Left hindlimb (tissue), 1 donor: ENCODE measurements around the gene SLC12A5.
A peak's percentile ranks its signal among the peaks of the same experiment; 100 is the strongest.
"Not testable (repeated sequence)": the region's sequence is repeated elsewhere in the genome, so short reads cannot be mapped to it uniquely, and the experiment has no call there.

ENCODE experiments used
- DNase-seq: peaks from one replicate; pipeline ENCODE4 v3.0.0-alpha.2; 2018

SLC12A5 gene

GRCh38 chr20:46084805-46085178 lies 55.8 kb downstream of the SLC12A5 start:
- no peak for DNase-seq

DNA sequence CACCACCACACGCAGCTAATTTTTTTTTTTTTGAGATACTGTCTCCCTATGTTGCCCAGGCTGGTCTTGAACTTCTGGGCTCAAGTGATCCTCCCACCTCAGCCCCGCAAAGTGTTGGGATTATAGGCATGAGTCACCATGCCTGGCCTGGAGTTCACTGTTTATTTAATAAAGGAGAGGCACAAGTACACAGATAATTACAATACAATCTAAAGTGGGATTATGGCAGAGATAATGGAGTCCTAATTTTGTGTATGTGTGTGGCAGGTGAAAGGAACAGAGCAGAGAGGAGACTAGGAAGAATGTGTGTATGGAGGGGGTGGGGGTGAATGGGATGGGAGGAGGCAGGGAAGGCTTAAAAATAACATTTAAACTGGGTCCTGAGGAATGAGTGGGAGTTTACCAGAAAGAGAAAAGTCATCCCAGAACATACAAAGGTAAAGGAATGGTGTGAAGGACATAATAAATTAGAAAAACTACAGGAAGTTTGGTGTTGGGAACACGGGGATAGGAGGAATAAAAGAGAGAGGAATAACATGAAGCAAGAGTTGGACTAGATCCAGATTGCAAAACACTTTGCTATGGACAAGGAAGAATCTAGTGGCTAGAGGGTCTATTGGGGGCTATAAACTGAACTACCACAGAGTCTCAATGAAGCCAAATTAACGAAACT lies 56.3 kb downstream of the SLC12A5 start:
- DNase-seq = no peak

DNA sequence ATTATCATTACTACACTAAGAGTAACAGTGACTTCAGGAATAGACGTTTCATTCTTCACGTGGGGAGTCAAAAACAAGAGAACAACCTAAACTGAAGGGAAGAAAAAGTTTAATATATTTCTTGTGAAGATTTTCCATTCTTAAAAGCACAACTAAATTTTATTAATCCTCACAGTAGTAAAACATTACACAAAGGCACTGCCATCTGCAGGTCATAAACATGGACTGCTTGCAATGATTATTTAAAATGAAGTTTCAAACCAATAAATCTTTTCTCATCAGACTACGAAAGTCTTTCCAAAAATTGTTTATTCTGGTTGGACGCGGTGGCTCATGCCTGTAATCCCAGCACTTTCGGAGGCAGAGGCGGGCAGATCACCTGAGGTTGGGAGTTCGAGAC lies 58.1 kb downstream of the SLC12A5 start:
- no peak for DNase-seq

DNA sequence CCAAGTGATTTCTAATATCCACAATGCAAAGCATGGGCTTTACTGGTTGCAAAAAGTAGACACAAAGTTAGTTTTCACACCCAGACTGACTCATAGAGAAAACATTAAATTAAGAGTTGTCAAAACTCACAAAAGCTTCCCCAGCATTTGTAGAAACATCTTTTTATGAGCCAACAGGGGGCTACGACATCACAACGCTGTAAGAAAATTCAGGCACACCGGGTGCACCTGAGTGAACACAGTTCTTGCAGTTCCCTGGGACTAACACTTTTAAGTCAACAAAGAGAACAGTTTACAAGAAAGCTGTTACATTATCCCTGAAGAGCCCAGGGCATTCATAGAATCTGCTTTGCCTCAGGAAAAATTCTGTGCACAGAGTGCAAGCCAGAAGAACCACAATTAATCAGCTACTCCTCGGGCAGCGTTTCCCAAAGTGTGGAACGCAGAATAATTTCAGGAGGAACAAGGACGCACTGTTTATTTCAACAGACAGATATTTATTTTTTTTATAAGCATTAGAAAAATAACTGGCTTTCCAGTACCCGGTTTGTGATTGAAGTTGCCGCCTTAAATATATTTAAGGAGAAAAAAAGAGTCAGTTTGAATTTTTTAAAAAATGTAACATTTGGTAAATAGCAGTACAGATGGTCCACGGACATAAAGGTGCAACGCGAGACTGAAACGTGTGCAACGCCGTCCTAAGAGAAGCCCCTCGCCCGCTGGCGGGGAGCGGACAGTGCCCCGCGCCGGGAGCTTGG lies 59.6 kb downstream of the SLC12A5 start:
- no peak for DNase-seq

GRCh38 chr20:46089167-46089416 lies 60.1 kb downstream of the SLC12A5 start:
- no peak for DNase-seq

- peak; percentile 97 for DNase-seq
These were observed 60.7 kb downstream of the SLC12A5 start, which contains the start of gene NCOA5 for GRCh38 chr20:46089417-46090388. Gene NCOA5 (minus strand): TSS chr20:46089962. CDS start chr20:46079424, 10,538 bp downstream.

DNA sequence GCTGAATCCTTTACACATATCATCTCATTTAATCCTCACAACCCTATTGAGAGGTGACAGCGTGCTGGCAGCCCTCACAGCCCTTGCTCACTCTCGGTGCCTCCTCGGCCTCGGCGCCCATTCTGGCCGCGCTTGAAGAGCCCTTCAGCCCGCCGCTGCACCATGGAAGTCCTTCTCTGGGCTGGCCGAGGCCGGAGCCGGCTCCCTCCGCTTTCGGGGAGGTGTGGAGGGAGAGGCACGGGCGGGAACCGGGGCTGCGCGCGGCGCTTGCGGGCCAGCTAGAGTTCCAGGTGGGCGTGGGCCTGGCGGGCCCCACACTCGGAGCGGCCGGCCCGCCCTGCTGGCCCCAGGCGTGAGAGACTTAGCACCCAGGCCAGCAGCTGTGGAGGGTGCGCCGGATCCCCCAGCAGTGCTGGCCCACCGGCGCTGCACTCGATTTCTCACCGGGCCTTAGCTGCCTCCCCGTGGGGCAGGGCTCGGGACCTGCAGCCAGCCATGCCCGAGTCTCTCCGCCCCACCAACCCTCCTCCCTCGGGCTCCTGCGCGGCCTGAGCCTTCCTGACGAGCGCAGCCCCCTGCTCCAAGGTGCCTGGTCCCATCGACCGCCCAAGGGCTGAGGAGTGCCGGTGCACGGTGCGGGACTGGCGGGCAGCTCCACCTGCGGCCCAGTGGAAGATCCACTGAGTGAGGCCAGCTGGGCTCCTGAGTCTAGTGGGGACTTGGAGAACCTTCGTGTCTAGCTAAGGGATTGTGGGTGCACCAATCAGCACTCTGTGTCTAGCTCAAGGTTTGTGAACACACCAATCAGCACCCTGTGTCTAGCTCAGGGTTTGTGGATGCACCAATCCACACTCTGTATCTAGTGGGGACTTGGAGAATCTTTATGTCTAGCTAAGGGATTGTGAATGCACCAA lies 62.9 kb downstream of the SLC12A5 start:
- DNase-seq = not testable (repeated sequence)

- no peak for DNase-seq
These were observed 64.5 kb downstream of the SLC12A5 start for GRCh38 chr20:46093531-46093930.

DNA sequence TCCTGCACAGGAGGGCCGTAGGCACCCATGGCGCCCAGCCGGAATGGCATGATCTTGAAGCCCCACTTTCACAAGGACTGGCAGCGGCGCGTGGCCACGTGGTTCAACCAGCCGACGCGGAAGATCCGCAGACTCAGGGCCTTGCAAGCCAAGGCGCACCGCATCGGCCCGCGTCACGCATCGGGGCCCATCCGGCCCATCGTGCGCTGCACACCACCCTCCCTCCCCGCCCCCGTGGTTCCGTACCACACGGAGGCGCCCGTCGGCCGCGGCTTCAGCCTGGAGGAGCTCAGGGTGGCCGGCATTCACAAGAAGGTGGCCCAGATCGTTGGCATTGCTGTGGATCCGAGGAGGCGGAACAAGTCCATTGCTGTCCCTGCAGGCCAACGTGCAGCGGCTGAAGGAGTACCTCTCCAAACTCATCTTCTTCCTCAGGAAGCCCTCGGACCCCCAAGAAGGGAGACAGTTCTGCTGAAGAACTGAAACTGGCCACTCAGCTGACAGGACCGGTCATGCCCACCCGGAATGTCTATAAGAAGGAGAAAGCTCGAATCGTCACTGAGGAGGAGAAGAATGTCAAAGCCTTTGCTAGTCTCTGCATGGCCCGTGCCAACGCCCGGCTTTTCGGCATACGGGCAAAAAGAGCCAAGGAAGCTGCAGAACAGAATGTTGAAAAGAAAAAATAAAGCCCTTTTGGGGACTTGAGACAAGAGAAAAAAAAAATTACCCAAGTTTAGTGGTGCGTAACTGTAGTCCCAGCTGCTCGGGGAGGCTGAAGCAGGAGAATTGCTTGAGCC lies 70.7 kb downstream of the SLC12A5 start:
- no peak for DNase-seq

- DNase-seq = not testable (repeated sequence)
These were observed 71.4 kb downstream of the SLC12A5 start for GRCh38 chr20:46100444-46100843.

- DNase-seq = no peak
These were observed 72.0 kb downstream of the SLC12A5 start for GRCh38 chr20:46100988-46101387.

DNA sequence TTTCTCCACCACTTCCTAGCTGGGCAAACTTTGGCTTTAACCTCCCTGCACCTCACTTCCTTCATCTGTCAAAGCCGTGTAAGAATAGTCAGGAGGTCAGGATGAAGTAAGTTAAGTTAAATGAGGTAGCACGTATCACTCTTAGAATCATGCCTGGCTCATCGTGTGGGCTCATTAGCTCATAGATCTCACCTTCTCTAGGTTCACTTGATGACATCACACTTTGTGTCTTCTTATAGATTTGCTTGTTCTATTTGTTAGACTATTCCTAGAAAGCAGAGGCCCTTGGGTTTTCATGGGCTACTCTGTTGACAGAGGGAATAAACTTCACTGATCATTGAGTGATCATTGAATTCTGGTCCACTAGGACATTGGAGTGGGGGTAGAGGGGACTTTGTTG lies 72.9 kb downstream of the SLC12A5 start:
- no peak for DNase-seq

GRCh38 chr20:46102940-46103339 lies 73.9 kb downstream of the SLC12A5 start:
- no peak for DNase-seq

- DNase-seq = no peak
These were observed 75.2 kb downstream of the SLC12A5 start for GRCh38 chr20:46104262-46104661.

- no peak for DNase-seq
These were observed 78.0 kb downstream of the SLC12A5 start for GRCh38 chr20:46107061-46107460.

DNA sequence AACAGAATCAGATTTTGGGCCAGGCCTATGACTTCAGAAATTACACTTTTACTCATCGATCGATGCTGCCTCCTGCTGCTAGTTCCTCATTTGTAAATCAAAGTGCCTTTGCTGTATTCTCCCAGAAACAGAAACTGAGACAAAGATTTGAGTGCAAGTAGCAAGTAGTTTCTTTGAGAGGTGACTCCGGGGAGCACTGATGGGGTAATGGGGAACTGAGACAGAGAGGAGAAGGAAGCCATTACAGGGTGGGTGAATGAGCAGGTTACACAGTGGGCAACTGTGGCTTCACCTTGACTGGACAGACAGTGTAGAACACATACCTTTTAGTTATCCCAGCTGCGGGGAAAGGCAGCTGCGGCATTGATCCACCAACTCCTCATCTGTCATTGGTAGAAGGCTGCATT lies 79.4 kb downstream of the SLC12A5 start:
- DNase-seq = no peak

GRCh38 chr20:46108976-46109375 lies 80.0 kb downstream of the SLC12A5 start:
- no peak for DNase-seq
